HG02943 (cell line): ENCODE measurements around the gene ADARB2.

Experiments
- ATAC-seq: cut with Tn5 transposase; IDR thresholded peaks from one replicate; pipeline ENCODE4 v1.9.1; 2021; ENCODE audit warnings: mild to moderate bottlenecking, low read depth, moderate library complexity; ENCODE audit not compliant: unreplicated experiment

The ADARB2 gene

DNA sequence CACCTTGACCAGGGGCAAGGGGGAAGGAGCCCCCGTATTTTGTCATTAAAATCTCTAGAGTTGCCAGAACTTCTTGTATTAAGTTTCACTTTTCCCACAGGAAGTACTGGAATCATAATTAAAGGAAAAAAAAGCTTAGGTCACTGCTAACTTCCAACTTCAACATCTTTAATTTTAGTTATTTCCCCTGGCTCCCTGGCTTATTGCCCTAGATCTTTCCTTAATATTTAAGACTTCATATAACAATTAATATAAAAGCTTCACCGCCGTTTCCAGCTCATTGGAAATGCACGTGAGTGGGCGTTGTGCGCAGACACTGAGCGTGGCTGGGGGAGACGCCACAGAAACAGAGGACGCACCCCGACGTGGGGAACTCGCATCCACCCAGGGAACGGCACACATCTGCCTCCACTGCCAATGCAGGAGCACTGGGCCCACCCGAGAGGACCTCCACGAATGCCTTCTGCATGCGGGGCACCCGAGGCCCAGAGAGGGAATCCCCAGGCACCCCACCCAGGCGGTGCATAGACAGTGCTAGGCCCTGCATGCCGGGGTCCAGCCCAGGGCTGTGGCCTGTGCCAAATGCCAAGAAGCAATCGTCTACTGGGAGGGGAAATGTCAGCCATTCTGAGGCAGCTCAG lies 72.2 kb downstream of the ADARB2 start:
- no peak for ATAC-seq

DNA sequence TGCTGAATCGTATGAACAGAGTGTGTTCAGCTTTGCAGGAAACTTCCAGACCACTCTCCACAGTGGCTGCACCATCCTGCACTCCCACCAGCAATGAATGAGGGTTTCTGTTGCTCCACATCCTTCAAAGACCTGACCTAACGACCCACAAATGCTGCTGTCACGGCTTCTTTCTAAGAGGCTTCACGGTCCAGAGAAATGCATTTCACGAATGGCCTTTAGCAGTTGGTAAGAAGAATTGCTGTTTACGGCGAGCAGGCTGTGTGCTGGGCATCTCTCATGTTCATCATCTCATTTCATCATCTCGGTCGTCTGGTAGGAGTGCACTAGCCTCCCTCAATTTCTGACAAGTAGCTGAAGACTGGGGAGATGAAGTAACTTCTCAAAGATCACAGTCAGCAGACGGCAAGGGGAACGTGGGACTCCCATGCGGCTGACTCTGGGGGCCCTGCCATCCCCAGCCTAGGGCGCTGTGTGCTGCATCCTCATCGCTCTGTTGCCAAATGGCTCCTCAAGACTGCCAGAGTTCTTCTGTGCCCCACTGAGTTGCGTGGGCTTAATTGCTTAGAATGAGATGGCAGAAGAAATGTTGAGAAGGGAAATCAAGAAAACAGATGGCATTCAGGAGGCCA lies 72.9 kb downstream of the ADARB2 start:
- ATAC-seq: no peak

DNA sequence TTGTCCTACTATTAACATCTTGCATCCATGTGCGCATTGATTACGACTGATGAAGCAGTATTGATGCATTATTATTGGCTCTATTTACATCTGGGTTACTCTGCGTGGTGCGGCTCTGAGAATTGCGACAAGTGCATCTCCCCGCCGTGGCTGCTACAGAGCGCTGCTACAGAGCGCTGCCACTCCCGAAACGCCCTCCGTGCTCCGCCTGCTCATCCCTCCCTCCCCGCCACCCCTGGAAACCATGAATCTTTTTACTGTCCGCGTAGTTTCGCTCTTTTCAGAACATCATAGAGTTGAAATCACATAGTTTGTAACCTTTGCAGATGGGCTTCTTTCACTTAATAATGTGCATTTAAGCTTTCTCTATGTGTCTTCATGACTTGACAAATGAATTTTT lies 74.1 kb downstream of the ADARB2 start:
- ATAC-seq: no peak

DNA sequence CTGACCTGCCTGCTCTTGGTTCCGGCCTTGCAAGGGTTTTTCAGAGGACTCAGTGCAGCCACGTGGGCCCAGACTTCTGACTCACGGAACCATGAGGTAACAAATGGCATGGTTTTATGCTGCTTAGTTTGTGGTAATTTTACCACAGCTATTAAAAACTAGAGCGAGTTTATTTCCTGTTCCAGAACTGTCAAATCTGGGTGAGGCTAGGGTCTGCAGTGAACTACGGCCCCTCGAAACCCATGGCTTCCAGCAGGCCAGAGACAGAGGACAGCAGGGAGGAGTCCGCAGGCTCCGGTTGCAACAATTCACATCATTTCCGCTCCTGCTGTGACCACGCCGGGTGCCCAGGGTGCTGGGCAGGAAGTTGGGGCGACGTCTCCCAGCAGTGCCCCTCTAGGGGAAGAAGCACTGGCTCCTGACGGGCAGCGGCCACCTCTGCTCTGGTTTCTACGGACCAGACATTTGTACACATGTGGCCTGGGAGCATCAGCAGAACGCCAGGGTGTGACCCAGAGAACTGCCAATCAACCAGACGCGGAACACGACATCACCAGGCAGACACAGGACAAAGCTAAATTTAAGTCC lies 74.8 kb downstream of the ADARB2 start:
- ATAC-seq: no peak

DNA sequence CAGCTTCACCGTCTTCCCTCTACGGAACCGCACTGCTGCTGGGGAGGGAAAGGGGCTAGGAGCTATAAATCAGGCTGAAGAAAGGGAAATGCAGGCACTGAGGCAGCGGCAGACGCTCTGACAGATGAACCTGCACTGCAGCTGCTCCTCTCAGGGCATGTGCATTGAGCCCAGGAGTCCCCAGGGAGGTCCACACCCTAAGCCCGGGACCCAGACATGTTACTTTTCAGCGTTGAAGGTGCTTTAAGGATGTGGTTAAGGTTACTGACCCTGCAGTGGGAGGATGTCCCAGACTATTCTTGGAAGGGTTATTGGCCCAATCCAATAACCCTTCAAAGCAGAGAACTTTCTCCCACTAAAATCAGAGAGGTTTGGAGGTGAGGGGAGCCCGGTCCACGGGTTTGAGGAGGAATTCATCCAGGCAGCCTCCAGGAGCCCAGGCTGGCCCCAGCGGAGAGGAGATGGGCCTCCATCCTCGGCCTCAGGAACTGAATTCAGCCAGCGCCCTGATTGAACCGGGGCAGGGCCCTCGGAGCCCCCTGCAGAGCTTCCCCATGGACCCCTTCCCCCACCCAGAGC lies 75.4 kb downstream of the ADARB2 start:
- ATAC-seq: no peak

DNA sequence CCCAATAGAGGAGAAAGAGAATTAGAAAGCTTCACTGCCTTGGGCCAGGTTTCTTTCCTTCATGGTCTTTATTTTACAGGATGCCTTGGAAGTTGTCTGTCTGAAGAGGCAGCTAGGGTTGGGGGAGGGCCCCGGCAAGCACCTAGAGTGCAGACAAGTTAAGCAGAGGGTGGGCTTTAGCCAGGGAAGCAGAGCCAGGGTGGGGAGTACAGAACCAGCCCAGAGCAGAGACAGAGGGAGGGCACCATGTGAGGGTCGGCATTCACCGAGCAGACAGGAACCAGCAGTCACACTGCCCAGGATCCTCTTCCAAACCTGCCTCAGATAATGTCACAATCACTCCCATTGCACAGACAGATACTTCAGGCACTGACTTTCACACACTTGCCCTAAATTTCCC lies 75.9 kb downstream of the ADARB2 start:
- ATAC-seq: no peak

DNA sequence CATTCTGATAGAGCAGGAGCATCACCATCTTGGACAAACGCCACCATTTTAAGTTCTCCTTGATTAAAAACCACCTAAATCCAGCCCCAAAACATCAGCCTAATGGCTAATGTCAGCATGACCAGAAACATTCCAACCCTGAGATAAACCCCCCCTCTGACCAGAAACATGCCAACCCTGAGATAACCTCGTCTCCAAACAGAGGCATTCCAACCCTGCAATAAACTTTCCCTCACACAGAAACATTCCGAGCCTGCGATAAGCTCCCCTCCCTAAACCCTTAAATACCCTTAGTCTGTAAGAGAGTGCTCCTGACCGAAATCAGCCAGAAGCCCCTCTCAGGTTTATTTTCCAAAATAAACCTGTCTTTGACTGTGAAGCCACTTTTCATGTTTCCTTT lies 76.5 kb downstream of the ADARB2 start:
- no peak for ATAC-seq

DNA sequence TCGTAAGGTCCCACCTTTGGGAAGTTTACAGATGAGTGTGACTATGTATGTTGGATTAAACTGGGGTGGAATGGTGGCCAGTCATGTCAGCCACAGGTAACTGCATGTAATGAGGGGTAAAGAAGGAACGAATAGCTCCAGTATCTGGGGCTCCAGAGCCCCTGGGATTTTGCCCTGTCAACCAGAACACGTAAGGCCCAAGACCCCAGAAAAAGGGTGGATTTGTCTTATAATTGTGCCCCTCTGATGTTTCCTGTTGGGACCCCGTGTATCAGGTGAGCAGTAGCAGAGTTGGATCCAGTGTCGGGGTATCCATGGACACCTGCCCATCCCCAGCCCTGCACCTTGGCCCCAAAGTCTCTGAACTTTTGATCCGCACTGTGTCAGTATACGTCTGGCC lies 76.9 kb downstream of the ADARB2 start:
- no peak for ATAC-seq

DNA sequence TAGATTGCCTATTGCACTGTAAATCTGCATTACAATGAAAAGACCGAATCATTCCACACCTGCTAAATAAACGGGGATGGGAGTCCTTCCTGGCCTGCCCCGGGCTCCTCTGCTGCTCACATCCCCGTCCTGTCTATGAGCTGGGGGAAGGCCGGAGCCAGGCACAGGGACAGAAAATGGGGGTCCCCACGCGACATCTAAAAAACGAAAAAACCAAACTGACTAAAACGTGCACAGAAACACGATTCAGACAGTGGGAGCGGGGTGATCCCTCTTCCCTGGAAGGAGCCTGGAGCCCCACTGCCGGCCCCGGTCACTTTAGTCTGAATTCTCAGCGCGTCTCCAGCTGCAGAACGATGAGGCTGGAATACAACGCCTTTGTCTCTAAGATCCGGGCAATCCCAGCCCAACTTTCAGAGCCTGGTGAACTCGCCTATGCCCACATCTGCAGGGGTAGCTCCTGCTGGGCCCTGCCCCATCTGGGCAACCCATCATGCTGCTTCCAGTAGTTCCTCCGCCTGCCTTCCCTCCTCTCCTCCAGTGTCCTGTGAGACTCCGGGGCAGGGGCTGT lies 78.0 kb downstream of the ADARB2 start:
- ATAC-seq: no peak

DNA sequence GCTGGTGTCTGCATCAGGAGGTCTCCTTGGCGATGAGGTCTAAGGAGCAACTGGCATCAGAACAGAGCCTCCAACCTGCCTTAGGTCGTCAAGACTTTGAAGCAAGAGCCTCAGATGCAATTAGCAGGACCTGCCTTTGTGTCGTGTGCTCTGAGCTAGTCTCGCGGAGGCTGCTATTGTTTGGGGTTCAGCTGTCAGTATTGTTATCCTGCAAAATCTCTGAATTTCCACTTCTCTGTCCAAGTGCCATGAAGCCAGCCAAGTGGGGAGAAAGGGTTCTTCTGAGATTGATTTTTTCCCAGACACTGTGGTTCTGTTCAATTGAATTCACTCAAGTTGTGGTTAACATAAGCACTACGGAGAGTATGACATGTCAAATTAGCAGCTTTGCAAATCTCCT lies 78.7 kb downstream of the ADARB2 start:
- no peak for ATAC-seq

DNA sequence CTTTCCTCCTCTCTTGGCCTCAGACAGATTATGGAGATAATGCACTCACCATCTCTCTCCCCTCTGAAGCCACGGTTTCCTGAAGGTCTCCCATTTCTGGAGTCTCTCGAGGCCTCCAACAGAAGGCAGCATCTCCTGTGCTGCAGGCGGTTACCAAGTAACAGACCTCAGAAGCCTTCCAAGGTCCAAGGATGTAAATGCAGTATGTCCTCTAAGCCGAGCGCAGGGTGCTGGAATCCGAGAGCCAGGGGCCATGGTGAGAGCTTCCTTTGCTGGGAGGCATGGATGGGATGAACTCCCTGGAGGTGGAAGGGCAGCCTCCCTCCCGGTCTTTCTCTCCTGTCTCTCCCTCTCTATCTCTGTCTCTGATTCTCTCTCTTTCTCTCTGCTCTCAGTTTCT lies 79.8 kb downstream of the ADARB2 start:
- no peak for ATAC-seq

DNA sequence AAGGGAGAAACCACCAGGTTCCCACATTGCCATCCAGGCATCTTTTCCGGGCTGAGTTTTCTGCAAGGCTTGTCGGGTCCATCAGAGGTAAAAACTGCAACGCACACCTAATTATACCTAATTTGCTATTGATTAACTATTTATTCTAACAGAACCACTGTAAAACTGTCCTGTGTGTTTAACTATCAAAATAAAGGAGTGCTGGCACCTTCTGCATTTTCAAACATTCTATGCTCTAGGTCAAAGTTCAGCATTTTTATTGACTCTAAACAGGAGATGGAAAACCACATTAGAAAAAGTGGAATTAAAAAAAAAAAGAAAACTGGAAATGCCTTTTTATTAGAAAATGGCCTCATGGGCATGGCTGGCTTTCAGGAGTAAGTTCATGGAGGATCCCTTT lies 82.0 kb downstream of the ADARB2 start:
- ATAC-seq: no peak

DNA sequence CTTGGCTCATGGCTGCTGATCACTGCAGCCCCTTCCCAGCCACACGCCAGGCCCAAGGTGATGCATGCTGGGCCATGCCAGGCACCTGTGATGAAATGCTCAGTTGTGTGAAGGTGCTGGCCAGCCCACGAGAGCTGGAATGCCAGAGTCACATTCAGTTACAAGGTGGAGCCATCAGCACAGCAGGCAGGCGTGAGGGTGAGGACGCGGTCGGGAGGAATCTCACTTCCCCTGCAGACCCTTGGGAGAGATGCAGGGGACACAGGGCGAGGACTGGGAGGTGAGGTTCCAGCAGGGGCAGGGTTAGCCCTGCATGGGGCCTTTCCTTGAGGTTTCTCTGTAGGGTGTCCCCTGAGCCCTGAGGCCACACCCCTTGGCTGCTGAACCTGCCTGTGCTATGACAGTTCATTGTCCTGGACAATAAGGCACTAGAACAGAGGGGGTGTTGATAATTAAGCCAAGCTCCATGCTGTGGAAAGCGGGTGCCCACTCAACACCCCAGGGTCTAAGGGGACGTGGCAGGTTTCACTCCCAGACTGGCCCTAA lies 82.4 kb downstream of the ADARB2 start:
- ATAC-seq: no peak

DNA sequence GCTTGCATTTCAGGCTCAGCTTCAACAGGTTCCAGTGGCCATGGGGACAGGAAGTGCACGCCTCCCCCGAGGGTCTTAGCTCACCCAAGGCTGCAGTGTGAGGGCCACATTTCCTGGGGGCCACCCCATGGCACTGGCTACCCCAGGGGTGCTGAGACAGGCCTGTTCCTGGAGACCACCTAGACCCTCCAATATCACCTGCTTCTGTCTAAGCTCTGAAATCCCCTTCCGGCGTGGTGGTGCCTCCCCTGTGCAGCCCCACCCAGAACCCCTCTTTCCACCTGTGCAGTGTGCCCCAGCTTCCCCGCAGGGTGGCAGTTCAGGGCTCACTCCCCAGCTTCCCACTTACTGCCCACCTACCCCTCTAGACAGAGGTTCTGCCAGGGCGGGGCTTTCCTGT lies 83.1 kb downstream of the ADARB2 start:
- no peak for ATAC-seq

DNA sequence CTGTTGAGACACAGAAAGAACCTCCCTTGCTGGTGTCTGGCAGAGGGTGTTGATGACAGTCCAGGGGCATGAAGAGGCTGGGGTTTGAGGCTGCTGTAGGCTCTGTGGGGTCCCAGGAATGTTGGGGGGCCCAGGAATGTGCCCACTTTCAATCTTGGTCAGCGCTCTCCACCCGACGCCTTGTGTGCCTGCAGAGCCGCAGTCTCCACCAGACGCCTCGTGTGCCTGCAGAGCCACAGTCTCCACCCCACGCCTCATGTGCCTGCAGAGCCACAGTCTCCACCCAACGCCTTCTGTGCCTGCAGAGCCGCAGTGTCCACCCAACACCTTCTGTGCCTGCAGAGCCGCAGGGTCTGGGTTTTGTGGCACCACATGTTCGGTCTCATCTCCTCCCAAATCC lies 84.0 kb downstream of the ADARB2 start:
- no peak for ATAC-seq

DNA sequence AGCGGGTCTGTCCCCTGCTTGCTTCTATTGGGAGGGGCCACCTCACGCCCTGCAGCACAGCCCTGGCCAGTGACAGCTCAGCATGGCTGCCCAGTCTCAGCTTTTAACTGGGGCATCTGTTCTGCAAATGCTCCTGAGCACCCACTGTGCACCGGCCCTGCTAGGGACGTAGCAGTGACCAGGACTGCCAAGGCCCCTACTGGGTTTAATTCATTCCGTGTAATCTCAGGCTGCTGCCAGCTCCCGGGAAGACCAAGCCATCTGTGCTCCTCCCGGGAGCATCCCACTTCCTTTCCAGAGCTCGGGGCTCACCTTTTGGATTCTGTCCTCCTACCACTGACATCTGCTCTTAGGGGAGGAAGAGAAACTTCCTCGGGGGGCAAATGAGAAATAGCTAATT lies 85.2 kb downstream of the ADARB2 start:
- ATAC-seq: no peak

DNA sequence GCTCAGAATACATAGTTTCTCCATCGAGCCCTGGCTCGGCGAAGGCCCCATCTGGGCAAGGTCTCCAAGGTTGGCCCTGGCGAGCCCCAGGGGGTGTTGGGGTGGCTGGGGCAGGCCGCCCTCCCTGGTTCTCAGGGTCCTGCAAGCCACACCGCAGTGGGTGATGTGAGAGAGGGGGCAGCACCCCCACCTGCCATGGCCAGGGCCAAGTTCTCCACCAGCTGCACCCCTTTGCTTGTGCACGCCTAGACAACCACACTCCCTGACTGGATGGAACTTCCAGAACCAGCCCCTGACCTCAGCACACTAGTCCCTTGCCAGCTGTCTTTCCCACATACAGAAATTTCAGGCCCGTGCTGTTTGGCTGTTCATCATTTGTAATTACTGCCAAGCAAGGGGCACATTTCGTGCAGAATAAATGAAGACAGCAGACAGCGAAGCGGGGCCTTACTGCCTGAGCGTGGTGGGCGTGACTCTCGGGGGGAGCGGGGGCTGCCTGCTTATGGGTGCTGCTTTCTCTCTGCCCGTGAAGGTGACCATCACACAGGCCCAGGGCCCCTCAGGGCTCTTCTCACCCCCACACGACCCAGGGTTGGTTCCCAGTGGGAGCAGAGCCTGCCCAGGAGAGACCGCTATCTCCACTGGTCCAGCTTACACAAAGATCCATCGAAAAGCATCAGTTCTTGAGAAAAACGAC lies 85.9 kb downstream of the ADARB2 start:
- ATAC-seq: no peak

DNA sequence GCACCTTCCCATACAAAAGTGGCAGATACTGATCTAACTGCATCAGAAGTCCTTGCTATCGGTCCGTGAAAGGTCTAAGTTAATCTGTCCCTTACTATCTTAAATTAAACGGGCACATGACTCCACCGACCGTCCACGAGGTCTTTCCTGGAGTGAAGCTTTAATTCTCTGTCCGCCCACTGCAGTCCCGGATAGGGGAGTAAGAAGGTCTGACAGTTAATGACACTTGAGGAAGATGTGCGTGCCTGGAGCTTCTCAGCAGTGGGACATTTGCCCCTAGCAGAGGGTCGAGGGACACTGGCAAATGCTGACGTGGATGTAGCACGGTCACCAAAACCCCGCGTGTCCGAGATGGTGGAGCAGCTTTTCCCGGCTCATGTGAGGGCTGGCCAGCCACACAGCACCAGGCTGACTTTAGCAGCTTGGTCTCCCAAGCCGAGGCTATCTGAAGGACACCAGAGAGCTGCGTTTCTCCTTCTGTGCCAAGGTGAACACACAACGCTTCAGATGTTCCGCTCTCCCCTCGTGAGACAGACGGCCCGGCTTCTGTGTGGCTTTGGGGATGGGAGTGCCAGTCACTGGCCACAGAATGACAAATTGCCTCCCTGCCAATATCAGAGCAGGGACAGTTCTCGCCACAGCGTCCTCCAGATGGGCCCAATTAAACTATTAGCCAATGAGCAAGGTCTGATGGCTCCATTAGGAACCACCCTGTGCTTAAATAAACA lies 86.6 kb downstream of the ADARB2 start:
- ATAC-seq: no peak

DNA sequence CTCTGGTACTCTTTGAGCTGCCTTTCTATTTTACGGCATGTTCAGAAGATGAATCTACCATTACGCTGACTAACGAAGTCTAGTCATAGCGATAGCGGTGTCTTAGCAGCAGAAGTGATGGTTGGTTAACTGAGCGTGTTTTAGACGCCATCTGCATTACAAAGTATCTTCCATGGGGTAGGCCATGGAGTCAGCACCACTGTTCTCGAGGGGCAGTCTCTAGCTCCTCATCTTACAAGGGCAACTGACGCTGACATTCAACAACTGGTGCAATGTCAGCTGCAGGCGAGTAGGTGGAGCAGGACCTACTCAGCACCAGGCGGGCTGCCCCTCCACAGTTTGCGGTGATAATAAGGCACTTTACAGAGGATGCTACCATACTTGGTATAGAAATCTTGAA lies 88.7 kb downstream of the ADARB2 start:
- ATAC-seq: no peak

DNA sequence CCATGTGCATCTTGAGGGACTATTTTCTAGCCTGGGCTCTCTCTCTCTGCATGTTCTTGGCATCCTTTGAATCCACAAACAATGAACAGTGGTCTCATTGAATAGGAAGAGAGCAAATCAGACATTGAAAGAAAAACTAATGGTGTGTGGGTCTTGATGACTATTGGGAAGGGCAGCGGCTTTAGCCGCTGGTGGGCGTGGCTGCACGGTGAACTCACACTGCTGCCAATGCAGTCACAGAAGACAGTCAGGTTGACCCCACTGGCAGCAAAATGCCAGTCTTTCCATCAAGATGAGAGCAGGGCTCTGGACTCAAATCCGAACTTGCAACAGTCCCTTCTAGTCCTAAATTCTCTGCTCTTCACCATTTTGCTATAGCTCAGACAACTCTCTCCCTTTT lies 91.0 kb downstream of the ADARB2 start:
- ATAC-seq: no peak
